Activated naive CD4-positive, alpha-beta T cell treated with anti-CD3 and anti-CD28 coated beads, Interleukin-2, amount 50 U/mL, for 72 hours (primary cell): ENCODE results near the gene TSPAN12. TPM values are rescaled to one million over a fixed set of nuclear protein-coding genes. Genes with fewer than 3 reads are reported as not detected.

Experiments used
- ATAC-seq, 2 donors: fragments of 150-1000 bp; cut with Tn5 transposase; 2 replicates each; pipeline ENCODE4 v1.10.0; 2021; ENCODE audit warnings: mild to moderate bottlenecking in 2 of 2, moderate library complexity in 2 of 2
- DNase-seq, 2 donors: peaks; one replicate each; pipeline ENCODE4 v3.0.0; 2021 to 2022; ENCODE audit warnings: low spot score in 2 of 2
- H3K27ac Mint-ChIP-seq, 2 donors: one replicate each; pipeline ENCODE4 v1.8.0; 2022; ENCODE audit warnings: mild to moderate bottlenecking in 2 of 2, mixed read lengths in 2 of 2
- H3K36me3 Mint-ChIP-seq, 2 donors: one replicate each; pipeline ENCODE4 v1.8.0; 2022; ENCODE audit warnings: mixed read lengths in 2 of 2
- H3K9me3 Mint-ChIP-seq, 2 donors: one replicate each; pipeline ENCODE4 v1.8.0; 2022; ENCODE audit warnings: mixed read lengths in 2 of 2
- total RNA-seq, 2 donors: library from RNA; stranded (reverse); gene quantifications; one replicate each; pipeline ENCODE4 v1.2.3, GENCODE V29; 2022

TSPAN12 gene
- total RNA-seq, 2 donors from 2014 or later = not detected

- ATAC-seq (no peak), DNase-seq (no peak)
- Mint-ChIP-seq H3K27ac (no peak overlapping the region), H3K36me3 (peaks cover 0 to 1% of the 10 kb centered on the region in 2 donors), H3K9me3 (peaks cover 0 to 1% of the 10 kb centered on the region in 2 donors)
These were observed 32.4 kb downstream of the TSPAN12 start for GRCh38 chr7:120825576-120825975.

DNA sequence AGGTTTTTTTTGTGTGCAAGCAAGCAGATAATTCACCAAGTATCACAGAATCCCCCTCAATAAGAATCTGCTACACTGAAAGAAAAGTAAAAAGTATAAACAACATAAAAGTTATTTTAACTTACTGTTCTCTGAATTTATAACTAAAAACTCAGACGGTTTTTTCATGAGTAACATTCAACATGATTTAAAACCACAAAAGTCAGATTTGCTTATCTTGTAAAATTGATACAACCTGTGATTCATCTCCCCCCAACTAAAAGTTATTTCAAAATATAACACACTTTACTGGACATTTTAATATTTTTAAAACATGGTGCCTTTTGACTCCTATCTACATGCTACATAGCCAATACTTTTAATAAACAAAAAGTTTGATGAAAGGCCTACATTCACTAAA is 32.8 kb downstream of the TSPAN12 start:
- H3K9me3 Mint-ChIP-seq = no peaks in the 10 kb centered on the region

DNA sequence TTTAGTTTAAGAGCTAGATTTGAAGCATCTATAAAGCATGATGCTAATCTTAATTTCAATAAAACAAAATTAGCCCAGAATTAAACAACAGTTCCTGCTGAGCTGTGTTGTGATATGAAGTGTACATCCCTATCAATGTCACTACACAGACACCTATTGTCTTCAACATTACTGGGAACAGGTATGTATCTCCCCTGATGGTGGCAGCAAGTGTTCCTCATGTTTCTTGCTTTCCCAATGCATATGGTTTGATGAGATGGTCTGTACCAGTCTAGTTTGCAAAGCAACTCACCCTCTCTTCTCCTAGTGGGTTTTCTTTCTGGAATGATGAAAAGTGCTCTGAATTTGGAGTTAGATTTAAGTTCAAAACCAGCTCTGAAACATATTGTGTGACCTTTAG is 38.1 kb downstream of the TSPAN12 start:
- ATAC-seq = no peak
- no peaks in the 10 kb centered on the region for H3K36me3 Mint-ChIP-seq

More for the DNA sequence above, 32.8 kb downstream of the TSPAN12 start:
- ATAC-seq = no peak
- Mint-ChIP-seq H3K36me3 (no peaks in the 10 kb centered on the region), H3K27ac (no peak overlapping the region)
- DNase-seq = no peak

DNA sequence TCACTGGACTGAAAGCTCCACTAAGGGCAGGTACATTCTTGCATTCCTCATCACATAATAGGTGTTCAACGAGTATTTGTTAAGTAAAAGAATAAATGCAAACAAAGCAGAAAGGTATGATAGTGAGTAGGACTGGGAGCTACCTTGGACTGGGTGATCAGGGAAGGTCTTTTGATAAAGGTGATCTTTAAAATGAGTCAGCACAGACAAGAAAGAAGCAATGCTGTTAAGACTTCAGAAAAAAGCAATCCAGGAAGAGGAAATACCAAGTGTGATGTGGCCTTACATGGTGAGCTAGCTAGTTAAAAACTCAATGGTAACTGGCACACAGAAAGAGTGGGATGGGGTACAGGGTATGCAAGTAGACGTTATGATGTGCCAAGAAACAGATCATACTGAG is 40.1 kb downstream of the TSPAN12 start:
- Mint-ChIP-seq H3K36me3 (no peaks in the 10 kb centered on the region), H3K27ac (no peak overlapping the region), H3K9me3 (no peaks in the 10 kb centered on the region)
- DNase-seq (no peak), ATAC-seq (no peak)

More for the DNA sequence above, 38.1 kb downstream of the TSPAN12 start:
- no peak for DNase-seq
- Mint-ChIP-seq H3K27ac (no peak overlapping the region), H3K9me3 (no peaks in the 10 kb centered on the region)

GRCh38 chr7:120814253-120814939 is 43.5 kb downstream of the TSPAN12 start:
- Mint-ChIP-seq H3K9me3 (no peaks in the 10 kb centered on the region), H3K36me3 (no peaks in the 10 kb centered on the region), H3K27ac (no peak overlapping the region)
- ATAC-seq = no peak
- no peak for DNase-seq

- no peaks in the 10 kb centered on the region for H3K36me3 Mint-ChIP-seq
- ATAC-seq (no peak), DNase-seq (no peak)
- no peak overlapping the region for H3K27ac Mint-ChIP-seq
- no peaks in the 10 kb centered on the region for H3K9me3 Mint-ChIP-seq
These were observed 44.2 kb downstream of the TSPAN12 start for GRCh38 chr7:120813546-120814252.

DNA sequence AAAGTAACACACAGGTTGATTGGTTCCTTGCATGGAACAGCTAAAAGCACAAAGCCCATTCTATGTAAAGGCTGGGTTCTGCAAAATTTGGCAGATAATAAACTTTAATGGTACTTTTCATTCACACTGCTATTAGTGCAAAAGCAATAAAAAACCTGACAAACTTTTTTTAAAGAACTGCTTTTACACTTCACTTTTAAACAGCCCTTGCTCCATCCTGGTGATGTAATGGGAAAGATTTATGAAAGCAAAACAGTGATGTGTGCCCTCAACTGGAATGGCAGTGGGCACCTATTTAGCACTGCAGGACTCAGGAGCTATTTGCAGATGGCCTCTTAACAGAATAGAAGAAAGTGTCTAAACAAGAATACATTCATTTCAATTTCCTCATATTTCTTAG is 44.9 kb downstream of the TSPAN12 start:
- DNase-seq = no peak

DNA sequence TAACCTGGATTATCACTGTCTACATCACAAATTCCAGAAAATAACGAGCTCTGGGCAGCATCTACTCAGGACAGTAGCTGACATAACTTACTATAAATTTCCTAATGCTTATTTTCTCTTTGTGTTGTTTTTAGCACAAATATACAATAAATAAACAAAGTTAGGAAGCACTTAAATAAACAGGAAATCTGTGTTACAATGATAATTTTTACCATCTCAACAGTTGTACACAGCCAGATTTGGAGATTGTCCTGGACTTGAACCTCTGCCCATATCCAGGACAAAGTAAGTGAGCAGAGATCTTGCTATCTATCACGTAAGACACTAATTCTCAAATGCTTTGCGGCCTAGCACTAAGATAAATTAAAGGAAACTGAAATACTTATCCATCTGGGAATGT is 48.7 kb downstream of the TSPAN12 start:
- no peak for ATAC-seq
- Mint-ChIP-seq H3K36me3 (no peaks in the 10 kb centered on the region), H3K9me3 (no peaks in the 10 kb centered on the region), H3K27ac (no peak overlapping the region)
- DNase-seq = no peak

More for the DNA sequence above, 44.9 kb downstream of the TSPAN12 start:
- H3K36me3 Mint-ChIP-seq = no peaks in the 10 kb centered on the region
- no peak overlapping the region for H3K27ac Mint-ChIP-seq
- H3K9me3 Mint-ChIP-seq = no peaks in the 10 kb centered on the region
- no peak for ATAC-seq

- H3K9me3 Mint-ChIP-seq = no peaks in the 10 kb centered on the region
- DNase-seq (no peak), ATAC-seq (no peak)
- no peak overlapping the region for H3K27ac Mint-ChIP-seq
- no peaks in the 10 kb centered on the region for H3K36me3 Mint-ChIP-seq
These were observed 50.6 kb downstream of the TSPAN12 start for GRCh38 chr7:120807390-120807789.

- Mint-ChIP-seq H3K9me3 (no peaks in the 10 kb centered on the region), H3K36me3 (no peaks in the 10 kb centered on the region), H3K27ac (no peak overlapping the region)
- ATAC-seq (peak in 1 of 2 donors; percentile 46), DNase-seq (no peak)
These were observed 51.3 kb downstream of the TSPAN12 start for GRCh38 chr7:120806669-120807068.

GRCh38 chr7:120805636-120806388 is 52.1 kb downstream of the TSPAN12 start:
- H3K9me3 Mint-ChIP-seq = no peaks in the 10 kb centered on the region

DNA sequence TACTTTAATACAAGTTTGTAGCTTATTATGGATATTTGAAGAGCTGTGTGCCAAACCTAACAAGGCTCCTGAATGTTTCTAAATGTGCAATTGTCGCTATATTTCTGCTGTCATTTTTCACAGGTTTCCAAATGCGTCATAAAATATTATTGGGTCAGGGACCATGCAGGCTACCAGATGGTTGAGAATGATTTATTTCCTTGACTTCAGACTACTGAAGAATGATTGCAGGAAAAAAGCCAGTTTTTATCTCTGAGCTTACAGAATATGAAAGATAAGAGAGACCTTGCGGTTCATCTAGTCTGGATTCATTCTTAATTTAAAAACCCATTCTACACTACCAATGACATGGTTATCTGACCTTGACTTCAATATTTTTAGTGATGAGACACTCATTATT is 55.2 kb downstream of the TSPAN12 start:
- Mint-ChIP-seq H3K9me3 (peaks cover 0 to under 1% of the 10 kb centered on the region in 2 donors), H3K27ac (no peak overlapping the region), H3K36me3 (no peaks in the 10 kb centered on the region)
- ATAC-seq = no peak
- no peak for DNase-seq

More at GRCh38 chr7:120805636-120806388, 52.1 kb downstream of the TSPAN12 start:
- Mint-ChIP-seq H3K36me3 (no peaks in the 10 kb centered on the region), H3K27ac (no peak overlapping the region)
- DNase-seq = peak in 1 of 2 donors; percentile 70
- peak; percentile 40 to 43 for ATAC-seq

- DNase-seq (no peak), ATAC-seq (peak; percentile 42 to 54)
- Mint-ChIP-seq H3K9me3 (peaks cover 0 to 4% of the 10 kb centered on the region in 2 donors), H3K36me3 (no peaks in the 10 kb centered on the region), H3K27ac (no peak overlapping the region)
These were observed 58.0 kb downstream of the TSPAN12 start for GRCh38 chr7:120799813-120800475.

- H3K27ac Mint-ChIP-seq = no peak overlapping the region
- peaks cover 0 to 4% of the 10 kb centered on the region in 2 donors for H3K9me3 Mint-ChIP-seq
- H3K36me3 Mint-ChIP-seq = no peaks in the 10 kb centered on the region
- peak in 1 of 2 donors; percentile 9 for ATAC-seq
- DNase-seq = no peak
These were observed 58.8 kb downstream of the TSPAN12 start for GRCh38 chr7:120799147-120799546.

- peaks cover 0 to 4% of the 10 kb centered on the region in 2 donors for H3K9me3 Mint-ChIP-seq
- ATAC-seq (no peak), DNase-seq (no peak)
- H3K27ac Mint-ChIP-seq = no peak overlapping the region
- no peaks in the 10 kb centered on the region for H3K36me3 Mint-ChIP-seq
These were observed 60.8 kb downstream of the TSPAN12 start for GRCh38 chr7:120797026-120797645.

DNA sequence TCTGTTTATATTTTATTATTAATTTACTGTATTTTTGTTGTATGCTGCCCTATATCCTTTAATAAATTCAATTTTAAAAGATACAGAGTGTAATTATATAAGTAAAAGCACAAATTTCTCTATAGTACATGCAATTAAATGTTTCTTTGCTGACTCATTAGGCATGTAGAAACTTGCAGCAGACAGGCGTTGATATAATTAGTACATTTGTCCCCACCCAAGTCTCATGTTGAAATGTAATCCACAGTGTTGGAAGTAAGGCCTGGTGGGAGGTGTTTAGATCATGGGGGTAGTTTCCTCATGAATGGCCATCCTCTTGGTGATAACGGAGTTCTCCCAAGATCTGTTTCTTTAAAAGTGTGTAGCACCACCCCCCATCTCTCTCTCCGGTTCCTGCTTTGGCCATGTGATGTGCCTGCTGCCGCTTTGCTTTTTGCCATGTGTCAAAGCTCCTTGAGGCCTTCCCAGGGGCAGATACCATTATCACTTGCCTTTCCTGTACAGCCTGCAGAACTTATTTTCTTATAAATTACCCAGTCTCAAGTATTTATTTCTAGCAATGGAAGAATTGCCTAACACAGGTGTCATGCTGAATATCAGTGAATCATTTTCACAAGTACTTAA is 63.7 kb downstream of the TSPAN12 start:
- ATAC-seq (no peak), DNase-seq (no peak)
- Mint-ChIP-seq H3K9me3 (peaks cover 0 to 4% of the 10 kb centered on the region in 2 donors), H3K27ac (no peak overlapping the region), H3K36me3 (no peaks in the 10 kb centered on the region)
